Measurements from ENCODE around the gene PCGF1.

Gene PCGF1

GRCh38 chr2:74536166-74536950 lies 28.9 kb upstream of the PCGF1 start:
- no peak for DNase-seq

GRCh38 chr2:74535440-74535965 lies 28.0 kb upstream of the PCGF1 start:
- no peak for DNase-seq

- no peak for DNase-seq
Observed at GRCh38 chr2:74534411-74534810, 26.9 kb upstream of the PCGF1 start.

GRCh38 chr2:74533464-74533863 lies 26.0 kb upstream of the PCGF1 start:
- DNase-seq: no peak

- peak; percentile 65 for DNase-seq
Observed at GRCh38 chr2:74532222-74532621, 24.7 kb upstream of the PCGF1 start.

- DNase-seq: no peak
Observed at GRCh38 chr2:74531666-74532065, 24.2 kb upstream of the PCGF1 start.

- peak; percentile 68 for DNase-seq
Observed at GRCh38 chr2:74530239-74531187, 23.0 kb upstream of the PCGF1 start.

GRCh38 chr2:74529357-74530238 lies 22.1 kb upstream of the PCGF1 start, which contains the start of the genes AUP1 and HTRA2:
Gene AUP1, minus strand, starts transcription at chr2:74529706. Its CDS starts 77 bp downstream, at chr2:74529629.
Gene HTRA2, plus strand, starts transcription at chr2:74529933. Its CDS starts 74 bp downstream, at chr2:74530007.
- DNase-seq: peak; percentile 100

- DNase-seq: no peak
Observed at GRCh38 chr2:74528600-74529356, 21.3 kb upstream of the PCGF1 start.

GRCh38 chr2:74527741-74528140 lies 20.2 kb upstream of the PCGF1 start:
- no peak for DNase-seq

- no peak for DNase-seq
Observed at GRCh38 chr2:74526649-74527230, 19.2 kb upstream of the PCGF1 start.

GRCh38 chr2:74525717-74526648 lies 18.5 kb upstream of the PCGF1 start, which contains the start of gene DQX1:
Gene DQX1, minus strand, starts transcription at chr2:74526231. Its CDS starts 502 bp downstream, at chr2:74525729.
- peak; percentile 75 for DNase-seq

GRCh38 chr2:74524955-74525716 lies 17.6 kb upstream of the PCGF1 start:
- DNase-seq: no peak

GRCh38 chr2:74524005-74524404 lies 16.5 kb upstream of the PCGF1 start:
- no peak for DNase-seq

- DNase-seq: no peak
Observed at GRCh38 chr2:74522516-74522915, 15.0 kb upstream of the PCGF1 start.

GRCh38 chr2:74516650-74517049 lies 9.2 kb upstream of the PCGF1 start:
- no peak for DNase-seq

GRCh38 chr2:74515981-74516633 lies 8.6 kb upstream of the PCGF1 start:
- peak; percentile 68 for DNase-seq

GRCh38 chr2:74515271-74515980 lies 7.9 kb upstream of the PCGF1 start:
- no peak for DNase-seq
